Renal cortex interstitium (tissue), 15 donors: ENCODE measurements around the gene DNAL1. TPM values are rescaled to one million over a fixed set of nuclear protein-coding genes. Genes with fewer than 3 reads are reported as not detected.

ENCODE experiments used
- DNase-seq, 11 donors: peaks; one replicate each; pipeline ENCODE4 v3.0.0-alpha.2; 2013; ENCODE audit warnings: low read depth in 9 of 11, low spot score in 4 of 11; ENCODE audit errors: extremely low read depth in 1 of 11
- long read RNA-seq, 16 experiments: transcript quantifications; one replicate each; lab custom pipeline, GENCODE V29; 2026
- polyA plus RNA-seq, 3 donors: library from polyadenylated mRNA; unstranded; fragments of 120-200 nt; gene quantifications; one replicate each; pipeline ENCODE4 v1.2.1, GENCODE V29; 2013; ENCODE audit not compliant: insufficient read length in 3 of 3

Gene DNAL1, protein sequence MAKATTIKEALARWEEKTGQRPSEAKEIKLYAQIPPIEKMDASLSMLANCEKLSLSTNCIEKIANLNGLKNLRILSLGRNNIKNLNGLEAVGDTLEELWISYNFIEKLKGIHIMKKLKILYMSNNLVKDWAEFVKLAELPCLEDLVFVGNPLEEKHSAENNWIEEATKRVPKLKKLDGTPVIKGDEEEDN
- polyA plus RNA-seq = 10 to 100 TPM; 18.1 to 22.4 (median 20.8) TPM
- long read RNA-seq, donor 1, full-length matches to known transcripts = 2 of 2 reads
- long read RNA-seq, donor 1, partial matches to known transcripts = 0 of 2 reads
- long read RNA-seq, donor 1, other reads (novel, unspliced or antisense) = 0 of 2 reads
- long read RNA-seq, donor 2, full-length matches to known transcripts = 3 of 3 reads
- long read RNA-seq, donor 2, partial matches to known transcripts = 0 of 3 reads
- long read RNA-seq, donor 2, other reads (novel, unspliced or antisense) = 0 of 3 reads
- long read RNA-seq, donor 3, full-length matches to known transcripts = 5 of 5 reads
- long read RNA-seq, donor 3, partial matches to known transcripts = 0 of 5 reads
- long read RNA-seq, donor 3, other reads (novel, unspliced or antisense) = 0 of 5 reads
- long read RNA-seq, donor 4, partial matches to known transcripts = 0 of 3 reads
- long read RNA-seq, donor 4, other reads (novel, unspliced or antisense) = 0 of 3 reads
- long read RNA-seq, donor 5 = 0 reads
- long read RNA-seq, donor 6, full-length matches to known transcripts = 2 of 2 reads
- long read RNA-seq, donor 6, partial matches to known transcripts = 0 of 2 reads
- long read RNA-seq, donor 6, other reads (novel, unspliced or antisense) = 0 of 2 reads
- long read RNA-seq, donor 7, partial matches to known transcripts = 0 of 2 reads
- long read RNA-seq, donor 7, other reads (novel, unspliced or antisense) = 0 of 2 reads
- long read RNA-seq, donor 8 = 0 reads
- long read RNA-seq, donor 9, full-length matches to known transcripts = 3 of 3 reads
- long read RNA-seq, donor 9, partial matches to known transcripts = 0 of 3 reads
- long read RNA-seq, donor 9, other reads (novel, unspliced or antisense) = 0 of 3 reads
- long read RNA-seq, donor 10, full-length matches to known transcripts = 2 of 9 reads
- long read RNA-seq, donor 10, partial matches to known transcripts = 7 of 9 reads
- long read RNA-seq, donor 10, other reads (novel, unspliced or antisense) = 0 of 9 reads
- long read RNA-seq, donor 11, partial matches to known transcripts = 0 of 1 reads
- long read RNA-seq, donor 11, other reads (novel, unspliced or antisense) = 0 of 1 reads
- long read RNA-seq, donor 12, full-length matches to known transcripts = 3 of 3 reads
- long read RNA-seq, donor 12, partial matches to known transcripts = 0 of 3 reads
- long read RNA-seq, donor 12, other reads (novel, unspliced or antisense) = 0 of 3 reads
- long read RNA-seq, donor 13 = 0 reads
- long read RNA-seq, donor 14, full-length matches to known transcripts = 1 of 1 reads
- long read RNA-seq, donor 14, partial matches to known transcripts = 0 of 1 reads
- long read RNA-seq, donor 14, other reads (novel, unspliced or antisense) = 0 of 1 reads
- long read RNA-seq, donor 15 = 0 reads
- long read RNA-seq, donor 16, full-length matches to known transcripts = 5 of 16 reads
- long read RNA-seq, donor 16, partial matches to known transcripts = 11 of 16 reads
- long read RNA-seq, donor 16, other reads (novel, unspliced or antisense) = 0 of 16 reads

DNA sequence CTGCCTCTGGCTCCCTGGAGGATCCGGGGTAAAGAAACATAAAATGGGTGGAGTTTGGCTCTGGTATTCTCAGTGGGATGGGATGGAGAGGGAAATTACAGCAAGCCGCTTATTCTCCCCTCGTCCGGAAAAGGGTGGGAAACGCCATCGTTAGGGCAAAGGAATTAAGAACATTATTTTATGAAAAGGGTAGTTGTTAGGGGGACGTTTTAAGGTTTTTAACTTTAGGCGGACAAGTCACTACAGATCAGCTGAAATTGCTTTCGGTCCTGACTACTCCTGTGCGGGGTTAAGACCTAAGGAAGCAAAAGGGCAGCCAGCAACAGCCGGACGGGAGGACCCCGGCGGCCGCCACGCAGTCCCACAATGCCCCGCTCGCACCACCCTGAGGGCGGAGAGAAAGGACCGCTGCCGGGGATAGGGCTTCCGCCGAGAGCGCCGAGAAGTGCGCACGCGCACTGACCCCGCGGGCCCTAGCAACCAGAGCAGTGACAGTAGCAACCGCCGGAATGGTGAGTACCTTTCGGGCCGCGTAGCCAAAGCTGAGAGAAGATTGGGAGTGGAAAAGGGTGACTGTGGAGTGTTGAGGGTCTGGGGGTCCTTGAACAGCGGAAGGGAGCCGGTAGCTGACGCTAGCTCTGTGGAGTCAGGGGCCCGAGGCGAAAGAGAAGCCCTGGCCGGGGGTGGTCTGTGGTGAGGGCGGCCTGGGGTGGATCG, at the start of gene DNAL1:
DNAL1 (plus strand) TSS at position 456 of the 717 bp plus-strand sequence; CDS start at position 510, 54 bp downstream.
- peak; percentile 79 to 93 (median 89) for DNase-seq

DNA sequence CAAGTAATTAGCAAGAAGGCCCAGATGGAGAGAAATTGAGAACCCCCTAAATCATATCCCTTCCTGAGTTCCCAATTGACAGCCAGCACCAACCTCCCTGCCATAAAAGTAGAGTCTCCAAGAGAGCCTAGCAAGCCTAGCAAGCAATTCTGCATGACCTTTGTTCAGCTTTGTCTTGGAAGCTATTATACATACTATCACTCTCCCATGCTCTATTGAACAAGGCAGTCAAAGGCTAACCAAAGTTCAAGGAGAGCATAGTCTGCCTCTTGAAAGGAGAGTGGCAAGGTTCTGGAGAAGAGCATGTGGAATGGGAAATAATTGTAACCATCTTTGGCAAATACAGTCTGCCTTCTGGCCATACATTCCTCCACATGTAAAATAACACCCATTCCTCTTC, 45.3 kb upstream of the DNAL1 start:
- DNase-seq = peak in 1 of 11 donors; percentile 22

DNA sequence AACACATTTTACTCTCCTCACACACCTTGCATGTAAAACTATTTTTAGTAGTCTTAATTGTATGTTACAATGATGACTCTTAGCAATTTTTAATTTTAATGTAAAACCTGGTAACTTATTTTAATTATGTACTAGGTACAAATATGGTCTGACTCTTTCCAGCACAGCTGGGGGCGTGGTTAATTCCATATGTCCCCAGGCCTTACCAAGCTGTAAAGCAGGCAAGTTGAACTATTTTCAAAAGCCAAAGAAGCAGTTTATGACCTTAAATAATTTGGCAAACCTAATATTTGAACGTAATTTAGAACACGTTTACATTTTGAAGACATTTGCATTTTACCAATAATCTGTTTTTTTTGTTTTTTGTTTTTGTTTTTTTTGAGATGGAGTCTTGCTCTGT, 41.8 kb upstream of the DNAL1 start:
- no peak for DNase-seq

DNA sequence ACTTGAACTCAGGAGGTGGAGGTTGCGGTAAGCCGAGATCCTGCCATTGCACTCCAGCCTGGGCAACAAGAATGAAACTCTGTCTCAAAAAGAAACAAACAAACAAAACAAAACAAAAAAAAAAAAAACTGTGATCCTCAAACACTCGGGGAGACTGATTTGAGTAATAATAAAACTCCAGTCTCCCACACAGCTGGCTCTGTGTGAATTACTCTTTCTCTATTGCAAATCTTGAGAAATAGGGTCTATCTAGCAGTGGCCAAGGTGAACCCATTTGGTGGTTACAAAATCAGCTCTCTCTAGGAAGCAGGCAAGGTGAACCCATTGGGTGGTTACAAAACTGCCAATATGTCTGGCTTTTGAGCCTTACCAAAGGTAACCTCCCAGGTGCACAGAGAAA, 38.5 kb upstream of the DNAL1 start:
- no peak for DNase-seq

DNA sequence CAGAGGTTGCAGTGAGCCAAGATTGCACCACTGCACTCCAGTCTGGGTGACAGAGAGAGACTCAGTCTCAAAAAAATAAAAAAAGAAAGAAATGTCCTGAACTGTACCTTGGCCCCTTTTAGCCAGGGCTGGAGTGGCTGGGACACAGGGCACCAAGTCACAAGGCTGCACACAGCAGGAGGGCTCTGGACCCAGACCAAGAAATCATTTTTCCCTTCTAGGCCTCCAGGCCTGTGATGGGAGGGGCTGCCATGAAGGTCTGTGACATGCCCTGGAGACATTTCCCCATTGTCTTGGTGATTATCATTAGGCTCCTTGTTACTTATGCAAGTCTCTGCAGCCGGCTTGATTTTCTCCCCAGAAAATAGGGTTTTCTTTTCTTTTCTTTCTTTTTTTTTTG, 37.5 kb upstream of the DNAL1 start:
- no peak for DNase-seq

DNA sequence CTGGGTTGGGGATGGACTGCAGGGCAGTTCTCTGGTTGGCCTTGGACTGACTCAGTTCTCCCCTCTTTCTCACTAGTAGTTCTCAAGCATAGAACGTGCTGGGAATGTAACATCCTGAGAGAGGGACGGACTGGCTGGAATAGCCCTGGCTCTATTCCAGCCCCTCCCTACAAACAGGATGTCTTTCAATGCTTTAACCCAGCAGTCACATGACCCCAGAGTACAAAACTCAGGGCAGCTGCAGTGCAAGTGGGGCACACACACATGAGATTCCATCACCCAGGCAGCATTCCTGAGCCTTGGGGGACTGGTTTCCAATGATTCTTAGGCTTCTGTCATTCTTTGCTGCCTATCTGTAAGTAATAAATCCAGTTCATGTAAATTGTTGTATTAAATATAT, 34.1 kb upstream of the DNAL1 start:
- no peak for DNase-seq

DNA sequence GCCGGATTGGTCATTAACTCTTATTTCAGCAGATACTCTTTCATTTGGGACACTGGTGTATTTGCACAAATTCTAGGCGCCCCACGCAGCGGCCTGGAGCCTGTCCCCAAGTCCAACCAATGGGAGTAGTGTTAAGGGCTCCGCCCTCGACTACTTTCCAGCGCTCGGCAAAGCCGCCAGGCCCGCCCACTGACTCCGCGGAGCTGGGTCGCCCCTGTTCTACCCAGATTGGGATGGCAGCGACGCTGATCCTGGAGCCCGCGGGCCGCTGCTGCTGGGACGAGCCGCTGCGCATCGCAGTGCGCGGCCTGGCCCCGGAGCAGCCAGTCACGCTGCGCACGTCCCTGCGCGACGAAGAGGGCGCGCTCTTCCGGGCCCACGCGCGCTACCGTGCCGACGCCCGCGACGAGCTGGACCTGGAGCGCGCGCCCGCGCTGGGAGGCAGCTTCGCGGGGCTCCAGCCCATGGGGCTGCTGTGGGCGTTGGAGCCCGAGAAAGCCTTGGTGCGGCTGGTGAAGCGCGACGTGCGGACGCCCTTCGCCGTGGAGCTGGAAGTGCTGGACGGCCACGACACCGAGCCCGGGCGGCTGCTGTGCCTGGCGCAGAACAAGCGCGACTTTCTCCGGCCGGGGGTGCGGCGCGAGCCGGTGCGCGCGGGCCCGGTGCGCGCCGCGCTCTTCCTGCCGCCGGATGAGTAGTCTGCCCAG, 32.3 kb upstream of the DNAL1 start, which contains the start of gene ACOT6:
ACOT6 (plus strand) TSS at position 179 of the 707 bp plus-strand sequence; CDS start at position 234, 55 bp downstream.
- peak in 9 of 11 donors; percentile 45 to 67 (median 57) for DNase-seq

DNA sequence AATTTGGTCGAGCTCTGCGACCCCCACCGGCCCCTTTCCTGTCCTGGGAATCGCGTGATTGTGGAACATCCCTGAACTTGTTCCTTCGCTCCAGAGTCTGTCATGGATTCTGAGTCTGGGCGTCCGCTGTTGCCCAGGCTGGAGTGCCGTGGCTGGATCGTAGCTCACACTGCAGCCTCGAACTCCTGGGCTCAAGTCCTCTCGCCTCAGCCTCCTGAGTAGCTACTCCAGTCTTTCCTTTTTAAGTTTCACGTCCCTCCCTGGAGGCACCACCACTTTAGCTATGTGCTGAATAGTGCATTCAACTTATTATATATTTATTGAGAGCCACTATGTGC, 31.8 kb upstream of the DNAL1 start:
- no peak for DNase-seq

DNA sequence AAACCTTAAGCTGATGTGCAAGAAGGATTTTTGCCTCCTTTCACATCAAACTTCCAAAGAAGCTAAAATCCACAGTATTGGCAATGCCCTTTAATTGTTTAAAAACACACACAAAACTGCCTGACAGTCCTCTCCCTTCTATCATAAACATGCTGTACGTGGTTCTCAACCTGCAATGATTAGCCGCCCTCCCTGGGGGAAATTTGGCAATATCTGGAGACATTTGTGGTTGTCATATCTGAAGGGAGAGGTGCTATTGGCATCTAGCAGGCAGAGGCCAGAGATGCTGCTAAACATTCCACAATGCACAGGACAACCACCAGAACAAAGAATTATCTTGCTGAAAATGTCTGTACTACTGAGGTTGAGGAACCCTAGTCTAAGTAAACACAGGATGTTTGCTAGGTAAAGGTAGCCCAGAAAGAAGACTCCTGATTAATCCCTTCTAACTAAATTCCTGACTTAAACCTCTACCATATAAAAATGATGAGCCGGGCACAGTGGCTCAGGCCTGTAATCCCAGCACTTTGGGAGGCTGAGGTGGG, 31.3 kb upstream of the DNAL1 start:
- DNase-seq = no peak

DNA sequence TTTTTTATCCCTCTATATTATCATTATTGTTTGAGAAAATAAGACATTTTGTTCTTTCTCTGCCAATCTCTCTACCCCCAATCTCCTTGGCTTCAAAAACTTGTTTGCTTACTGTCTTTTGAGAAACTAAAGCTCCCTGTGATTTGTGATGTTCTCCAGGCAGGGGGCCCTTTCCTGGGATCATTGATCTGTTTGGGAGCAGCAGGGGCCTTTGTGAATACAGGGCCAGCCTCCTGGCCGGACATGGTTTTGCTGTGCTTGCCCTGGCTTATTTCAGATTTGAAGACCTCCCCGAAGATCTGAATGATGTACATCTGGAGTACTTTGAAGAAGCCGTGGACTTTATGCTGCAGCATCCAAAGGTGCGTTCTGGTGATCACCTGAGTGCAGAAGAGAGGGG, 28.0 kb upstream of the DNAL1 start:
- no peak for DNase-seq

DNA sequence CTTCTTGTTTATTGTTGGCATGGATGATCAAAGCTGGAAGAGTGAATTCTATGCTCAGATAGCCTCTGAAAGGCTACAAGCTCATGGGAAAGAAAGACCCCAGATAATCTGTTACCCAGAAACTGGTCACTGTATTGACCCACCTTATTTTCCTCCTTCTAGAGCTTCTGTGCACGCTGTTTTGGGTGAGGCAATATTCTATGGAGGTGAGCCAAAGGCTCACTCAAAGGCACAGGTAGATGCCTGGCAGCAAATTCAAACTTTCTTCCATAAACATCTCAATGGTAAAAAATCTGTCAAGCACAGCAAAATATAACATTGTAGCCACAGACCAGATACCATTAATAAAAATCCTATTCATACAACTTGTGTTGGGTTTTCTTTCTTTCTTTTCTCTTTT, 25.3 kb upstream of the DNAL1 start:
- no peak for DNase-seq

DNA sequence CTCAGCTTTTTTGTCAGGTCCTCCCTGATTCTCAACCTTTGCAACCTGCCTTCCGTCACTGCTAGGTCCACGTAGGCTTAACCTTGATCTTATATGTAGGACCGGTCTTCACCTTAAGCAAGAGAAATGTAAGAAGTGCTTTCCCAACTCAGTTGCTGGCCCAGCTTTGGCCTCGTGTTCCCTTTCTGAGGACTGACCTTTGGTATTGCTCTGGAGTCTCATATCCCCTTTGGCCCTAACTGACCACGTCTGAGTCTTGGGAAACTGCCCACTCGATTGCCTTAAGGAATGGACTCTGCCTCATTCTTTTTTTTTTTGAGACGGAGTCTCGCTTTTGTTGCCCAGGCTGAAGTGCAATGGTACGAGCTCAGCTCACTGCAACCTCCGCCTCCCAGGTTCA, 24.5 kb upstream of the DNAL1 start:
- DNase-seq = no peak

DNA sequence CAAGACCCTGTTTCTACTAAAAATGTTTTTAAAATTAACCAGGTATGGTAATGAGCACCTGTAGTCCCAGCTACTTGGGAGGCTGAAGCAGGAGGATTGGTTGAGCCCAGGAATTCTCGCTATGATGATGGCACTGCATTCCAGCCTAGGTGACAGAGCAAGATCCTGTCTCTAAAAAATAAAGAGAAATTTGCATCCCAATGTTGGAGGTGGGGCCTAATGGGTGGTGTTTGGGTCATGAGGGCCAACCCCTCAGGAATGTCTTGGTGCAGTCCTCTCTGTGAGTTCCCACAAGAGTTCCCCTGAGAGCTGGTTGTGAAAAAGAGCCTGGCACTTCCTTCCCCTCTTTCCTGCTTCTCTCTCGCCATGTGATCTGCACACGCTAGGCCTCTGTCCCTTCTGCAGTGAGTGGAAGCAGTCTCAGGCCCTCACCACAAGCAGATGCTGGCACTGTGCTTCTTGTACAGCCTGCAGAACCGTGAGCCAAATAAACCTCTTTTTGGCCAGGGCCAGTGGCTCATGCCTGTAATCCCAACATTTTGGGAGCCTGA, 21.2 kb upstream of the DNAL1 start:
- no peak for DNase-seq

DNA sequence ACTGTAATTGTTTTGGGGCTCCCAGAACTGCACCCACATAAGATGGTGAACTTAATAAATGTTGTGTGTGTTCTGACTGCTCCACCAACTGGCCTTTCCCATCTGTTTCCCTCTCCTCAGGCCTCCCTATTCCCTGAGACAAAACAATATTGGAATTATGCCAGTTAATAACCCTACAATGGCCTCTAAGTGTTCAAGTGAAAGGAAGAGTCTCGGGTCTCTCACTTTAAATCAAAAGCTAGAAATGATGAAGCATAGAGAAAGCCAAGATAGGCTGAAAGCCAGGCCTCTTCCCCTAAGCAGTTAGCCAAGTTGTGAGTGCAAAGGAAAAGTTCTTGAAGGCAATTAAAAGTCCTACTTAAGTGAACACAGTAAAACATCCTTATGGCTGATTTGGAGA, 19.1 kb upstream of the DNAL1 start:
- DNase-seq = no peak

DNA sequence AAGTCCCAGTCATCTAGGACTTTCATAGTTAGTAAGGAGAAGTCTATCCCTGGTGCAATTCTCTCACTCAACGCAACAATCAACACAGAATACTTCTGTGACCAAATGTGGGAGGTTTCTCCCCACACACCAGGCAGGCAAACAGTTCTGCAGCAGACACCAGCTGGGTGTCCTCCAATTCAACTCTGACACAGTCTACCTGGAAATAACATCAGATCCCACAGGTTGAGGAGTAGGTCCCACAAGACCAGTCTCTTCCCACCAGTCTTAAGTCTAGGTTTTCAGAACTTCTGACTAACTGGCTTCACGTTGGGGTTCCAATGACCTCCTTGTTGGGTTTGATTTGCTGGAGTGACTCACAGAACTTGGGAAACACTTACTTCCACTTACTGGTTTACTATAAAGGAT, 17.6 kb upstream of the DNAL1 start:
- no peak for DNase-seq

DNA sequence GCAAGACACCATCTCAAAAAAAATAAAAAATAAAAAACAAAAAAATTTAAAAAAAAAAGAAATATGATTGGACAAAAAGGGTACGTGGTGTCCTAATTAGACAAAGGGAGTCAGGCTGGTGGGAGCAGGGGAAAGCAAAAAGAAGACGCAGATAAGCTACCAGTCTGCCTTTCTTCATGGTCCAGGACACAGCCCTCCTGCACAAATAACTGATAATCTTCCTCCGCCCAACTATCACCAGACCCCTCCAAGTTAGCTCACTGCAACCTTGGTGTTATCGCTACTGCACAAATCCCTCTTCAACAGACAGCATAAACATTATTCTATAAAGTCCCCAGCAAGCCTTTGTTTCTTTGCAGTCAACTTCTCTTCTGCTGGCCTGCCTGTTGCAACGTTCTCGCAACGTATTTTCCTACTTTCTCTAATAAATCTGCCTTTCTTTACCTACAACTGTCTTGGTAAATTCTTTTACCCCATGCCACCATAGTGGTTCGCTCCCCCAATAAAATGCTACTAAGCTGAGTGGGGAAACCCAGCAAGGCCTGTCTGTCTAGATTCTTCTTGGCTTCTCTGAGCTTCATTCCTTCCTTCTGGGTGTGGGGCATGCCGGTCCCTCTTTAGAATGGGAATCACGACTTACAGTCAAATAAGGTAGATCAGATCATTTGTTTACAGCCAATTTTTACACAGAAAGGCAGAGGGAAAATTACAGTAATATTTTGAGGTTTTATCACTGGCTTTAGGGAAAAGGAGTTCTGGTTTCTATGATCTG, 14.6 kb upstream of the DNAL1 start:
- no peak for DNase-seq
